HepG2 (cell line): Measurements from ENCODE around the gene TMEM131L. TPM values are rescaled to one million over a fixed set of nuclear protein-coding genes. Genes with fewer than 3 reads are reported as not detected.

Source experiments
- ATAC-seq: fragments of 200-7000 bp; cut with Tn5 transposase; 3 replicates; pipeline ENCODE4 v1.9.1; 2020; ENCODE audit warnings: mild to moderate bottlenecking, moderate library complexity
- BruUV-seq: library from RNA; stranded (reverse); fragments of 400-500 nt; replicated peaks from 2 replicates; lab custom pipeline; 2021; lab: Mats Ljungman, UMichigan
- CTCF ChIA-PET: fragments of 300-600 bp; formaldehyde crosslinking; extraction: SDS; loops from one replicate; lab custom pipeline; 2021; ENCODE audit warnings: low total read pairs, inconsistent platforms, low intra/inter-chr PET ratio; lab: Yijun Ruan, JAX
- POLR2A ChIA-PET: fragments of 350-600 bp; sonication (Branson Sonifier 250); formaldehyde crosslinking; loops from one replicate; lab custom pipeline; 2020; ENCODE audit warnings: antibody characterized with exemption, inconsistent platforms; lab: Yijun Ruan, JAX
- DNase-seq: peaks from one replicate; pipeline ENCODE4 v3.0.0-alpha.2; 2015; ENCODE audit warnings: low spot score
- FAIRE-seq: peaks from 3 replicates; lab custom pipeline; 2011; peaks lifted over from hg19 to GRCh38; lab: Jason Lieb, UNC
- H2AFZ ChIP-seq: one replicate; pipeline ENCODE4 v1.6.1; 2011; ENCODE audit warnings: low read length, inconsistent platforms
- H3K27ac ChIP-seq: fragments of 300-600 bp; 3 replicates; pipeline ENCODE4 v1.8.0; 2011; ENCODE audit warnings: mixed run types, mild to moderate bottlenecking, mixed read lengths, low read length, inconsistent platforms; ENCODE audit not compliant: insufficient read depth; ENCODE audit errors: extremely low read length
- H3K27me3 ChIP-seq, 2 experiments: fragments of 200-600 bp in 1 of 2; 2 replicates in 1 of 2; 3 replicates in 1 of 2; pipeline versions ENCODE4 v1.6.0 to v1.8.0; 2011; ENCODE audit warnings: low read length in 2 of 2, mild to moderate bottlenecking in 2 of 2, moderate library complexity in 2 of 2, inconsistent platforms in 1 of 2; ENCODE audit not compliant: insufficient read depth in 2 of 2, control insufficient read depth in 1 of 2
- H3K36me3 ChIP-seq, 2 experiments: fragments of 200-600 bp in 1 of 2; replicated peaks in 1 of 2; 2 replicates in 1 of 2; 3 replicates in 1 of 2; pipeline versions ENCODE4 v1.5.1 to v1.8.0; 2011; ENCODE audit warnings: low read length in 2 of 2, inconsistent platforms in 1 of 2; ENCODE audit not compliant: insufficient read depth in 2 of 2, control insufficient read depth in 1 of 2
- H3K4me1 ChIP-seq: 2 replicates; pipeline ENCODE4 v1.5.1; 2012; ENCODE audit warnings: low read length, inconsistent platforms; ENCODE audit not compliant: insufficient read depth
- H3K4me2 ChIP-seq: 2 replicates; pipeline ENCODE4 v1.6.0; 2011; ENCODE audit warnings: low read depth, low read length, inconsistent platforms
- H3K4me3 ChIP-seq, 3 experiments: fragments of 200-600 bp in 1 of 3; sonication (generic), shearing (Covaris generic) in 1 of 3; replicated peaks in 1 of 3; 2 replicates each; pipeline ENCODE4 v1.5.1; 2011 to 2016; ENCODE audit warnings: low read length in 3 of 3, inconsistent platforms in 2 of 3, low read depth in 2 of 3, mild to moderate bottlenecking in 2 of 3, control low read depth in 1 of 3, mixed read lengths in 1 of 3; ENCODE audit not compliant: insufficient read depth in 1 of 3
- H3K79me2 ChIP-seq: one replicate; pipeline ENCODE4 v1.6.1; 2011; ENCODE audit warnings: low read length, inconsistent platforms; ENCODE audit not compliant: insufficient read depth
- H3K9ac ChIP-seq: 2 replicates; pipeline ENCODE4 v1.6.0; 2011; ENCODE audit warnings: mild to moderate bottlenecking, low read depth, low read length, inconsistent platforms; ENCODE audit not compliant: insufficient read depth
- H3K9me3 ChIP-seq: 2 replicates; pipeline ENCODE4 v1.5.1; 2012; ENCODE audit warnings: mild to moderate bottlenecking, low read length
- H4K20me1 ChIP-seq: 2 replicates; pipeline ENCODE4 v1.6.0; 2011; ENCODE audit warnings: inconsistent platforms, mild to moderate bottlenecking, low read length, moderate library complexity; ENCODE audit not compliant: insufficient read depth
- ATRX ChIP-seq: sonication (generic); formaldehyde crosslinking; IDR thresholded peaks from 2 replicates; pipeline ENCODE4 v1.4.0; 2020; ENCODE audit warnings: missing genetic modification reagents, borderline replicate concordance
- NFE2L1 ChIP-seq: sonication (generic); formaldehyde crosslinking; IDR thresholded peaks from 2 replicates; pipeline ENCODE4 v1.4.0; 2020; ENCODE audit warnings: missing genetic modification reagents, mild to moderate bottlenecking, borderline replicate concordance
- SOX13 ChIP-seq, 3 experiments: fragments of 450-650 bp in 1 of 3; sonication (generic) in 1 of 3; formaldehyde crosslinking in 1 of 3; IDR thresholded peaks in 2 of 3; conservative IDR thresholded peaks in 1 of 3; 2 replicates each; pipeline versions ENCODE4 v1.5.0 to v1.6.1; 2016 to 2020; ENCODE audit warnings: antibody characterized with exemption in 1 of 3, mild to moderate bottlenecking in 1 of 3, missing compliant biosample characterization in 1 of 3, missing genetic modification reagents in 1 of 3, moderate library complexity in 1 of 3
- SPEN ChIP-seq: sonication (generic); formaldehyde crosslinking; IDR thresholded peaks from 2 replicates; pipeline ENCODE4 v1.5.1; 2020; ENCODE audit warnings: low read depth, mild to moderate bottlenecking, missing genetic modification reagents
- STAG1 ChIP-seq: sonication (generic); formaldehyde crosslinking; IDR thresholded peaks from 2 replicates; pipeline ENCODE4 v1.4.0; 2020; ENCODE audit warnings: missing genetic modification reagents
- ZNF451 ChIP-seq: sonication (generic); formaldehyde crosslinking; IDR thresholded peaks from 2 replicates; pipeline ENCODE4 v1.5.0; 2020; ENCODE audit warnings: mild to moderate bottlenecking, missing genetic modification reagents
- WGBS: methylation state at CpG from one replicate; pipeline ENCODE4 v1.1.6; 2017; ENCODE audit warnings: low lambda C conversion rate; 5-methylcytosine and 5-hydroxymethylcytosine counted together
- in situ Hi-C: cut with HindIII; loops from 2 replicates; pipeline ENCODE4 v1.10.0; 2017; ENCODE audit warnings: low pct_unique_long_range_greater_than_20kb; ENCODE audit not compliant: extremely low pct_ligation_motif_present
- intact Hi-C: fragments of 100-400 bp; cut with micrococcal nuclease; formaldehyde crosslinking; loops from one replicate; pipeline ENCODE4 v1.10.0; 2022; ENCODE audit not compliant: unreplicated experiment
- polyA plus RNA-seq, 8 experiments: library from polyadenylated mRNA; depleted of rRNA in 3 of 8; stranded (reverse) in 7 of 8; unstranded in 1 of 8; fragments of >200 nt; fragmentation: Illumina TruSeq in 4 of 8; extraction: Trizol in 4 of 8; gene quantifications; 2 replicates each; pipeline versions ENCODE4 v1.2.1 to v1.2.3, GENCODE V29; 2011 to 2016; ENCODE audit warnings: low read depth in 4 of 8, missing spikeins in 1 of 8, mixed read lengths in 1 of 8; ENCODE audit not compliant: insufficient read depth in 1 of 8
- total RNA-seq, 5 experiments: library from RNA; depleted of rRNA; stranded (reverse); fragments of >200 nt; fragmentation: Illumina TruSeq; extraction: Trizol; gene quantifications; 2 replicates each; pipeline ENCODE4 v1.2.3, GENCODE V29; 2016; ENCODE audit warnings: low read depth in 1 of 5
- TF ChIP-seq, protein P1 (sequence below): sonication (generic); formaldehyde crosslinking; IDR thresholded peaks from 2 replicates; pipeline ENCODE4 v1.4.0; 2020; ENCODE audit warnings: missing genetic modification reagents, mild to moderate bottlenecking, borderline replicate concordance
- TF ChIP-seq, protein P2 (sequence below): sonication (generic); formaldehyde crosslinking; IDR thresholded peaks from 2 replicates; pipeline ENCODE4 v1.8.1; 2022; ENCODE audit warnings: low read depth, mild to moderate bottlenecking, missing genetic modification reagents
- TF ChIP-seq, protein P3 (sequence below): sonication (generic); formaldehyde crosslinking; IDR thresholded peaks from 2 replicates; pipeline ENCODE4 v1.4.0; 2020; ENCODE audit warnings: mild to moderate bottlenecking, missing genetic modification reagents
- TF ChIP-seq, protein P4 (sequence below): sonication (generic); formaldehyde crosslinking; IDR thresholded peaks from 2 replicates; pipeline ENCODE4 v1.5.0; 2020; ENCODE audit warnings: mild to moderate bottlenecking, missing genetic modification reagents, moderate library complexity

TMEM131L gene
- total and polyA plus RNA-seq, 2 of the 13 experiments (the other 11 are each of a cell fraction or from before 2014, with no cell fraction given): 2.2 to 4.5 TPM

DNA sequence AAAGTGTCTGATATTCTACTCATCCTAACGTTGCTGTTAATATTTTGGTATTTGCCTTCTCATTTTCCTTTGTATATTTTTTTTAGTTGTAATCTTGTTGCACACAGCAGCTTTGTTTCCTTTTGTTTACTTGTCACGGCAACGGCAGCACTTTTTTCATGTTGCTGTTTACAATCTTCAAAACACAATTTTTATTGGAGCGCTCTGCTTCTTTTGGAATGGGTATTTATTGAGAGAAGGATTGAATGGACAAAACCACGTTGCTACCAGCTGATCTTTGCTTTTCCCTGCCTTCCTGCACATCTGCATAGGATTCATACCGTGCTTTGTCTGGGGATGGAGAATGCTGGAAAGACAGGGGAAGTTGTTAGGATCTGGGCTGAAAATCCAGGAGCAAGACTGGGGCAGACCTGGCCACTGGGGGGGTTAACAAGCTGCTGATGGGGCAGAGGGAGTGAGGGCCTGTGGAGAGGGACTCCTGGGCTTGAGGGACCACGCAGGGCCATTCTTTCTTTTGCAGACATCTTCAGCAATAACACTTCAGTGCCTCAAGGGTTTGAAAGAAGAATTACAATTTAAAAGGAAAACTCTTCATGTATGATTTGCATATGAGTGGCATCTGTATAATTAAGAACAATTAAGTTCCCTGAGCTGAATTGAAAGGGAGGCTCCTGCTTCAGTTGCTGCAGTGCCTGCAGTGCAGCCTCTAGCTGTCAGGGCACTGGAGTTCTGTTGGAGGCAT, 69.8 kb downstream of the TMEM131L start:
- ATAC-seq: peak; percentile 84
- Histone ChIP-seq H4K20me1 (no peaks in the 10 kb centered on the region), H3K79me2 (no peaks in the 10 kb centered on the region), H2AFZ (no peak overlapping the region), H3K27ac (no peak overlapping the region), H3K36me3 (no peaks in the 10 kb centered on the region), H3K9ac (no peak overlapping the region), H3K4me2 (no peak overlapping the region), H3K9me3 (no peaks in the 10 kb centered on the region), H3K4me1 (no peaks in the 10 kb centered on the region)
- no peak for FAIRE-seq
- 74% methylated on average over 7 of the region's 7 CpGs for WGBS
- no peak for DNase-seq
- POLR2A ChIA-PET: no interaction called here
- BruUV-seq: no TSS peak
- in situ Hi-C loops: no loop called here
- intact Hi-C loops: no loop called here
- CTCF ChIA-PET: no interaction called here
- TF ChIP-seq, protein P1, sequence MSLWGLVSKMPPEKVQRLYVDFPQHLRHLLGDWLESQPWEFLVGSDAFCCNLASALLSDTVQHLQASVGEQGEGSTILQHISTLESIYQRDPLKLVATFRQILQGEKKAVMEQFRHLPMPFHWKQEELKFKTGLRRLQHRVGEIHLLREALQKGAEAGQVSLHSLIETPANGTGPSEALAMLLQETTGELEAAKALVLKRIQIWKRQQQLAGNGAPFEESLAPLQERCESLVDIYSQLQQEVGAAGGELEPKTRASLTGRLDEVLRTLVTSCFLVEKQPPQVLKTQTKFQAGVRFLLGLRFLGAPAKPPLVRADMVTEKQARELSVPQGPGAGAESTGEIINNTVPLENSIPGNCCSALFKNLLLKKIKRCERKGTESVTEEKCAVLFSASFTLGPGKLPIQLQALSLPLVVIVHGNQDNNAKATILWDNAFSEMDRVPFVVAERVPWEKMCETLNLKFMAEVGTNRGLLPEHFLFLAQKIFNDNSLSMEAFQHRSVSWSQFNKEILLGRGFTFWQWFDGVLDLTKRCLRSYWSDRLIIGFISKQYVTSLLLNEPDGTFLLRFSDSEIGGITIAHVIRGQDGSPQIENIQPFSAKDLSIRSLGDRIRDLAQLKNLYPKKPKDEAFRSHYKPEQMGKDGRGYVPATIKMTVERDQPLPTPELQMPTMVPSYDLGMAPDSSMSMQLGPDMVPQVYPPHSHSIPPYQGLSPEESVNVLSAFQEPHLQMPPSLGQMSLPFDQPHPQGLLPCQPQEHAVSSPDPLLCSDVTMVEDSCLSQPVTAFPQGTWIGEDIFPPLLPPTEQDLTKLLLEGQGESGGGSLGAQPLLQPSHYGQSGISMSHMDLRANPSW (CRISPR knock-in tag): no peak
- no peak for TF ChIP-seq SPEN (CRISPR knock-in tag)
- TF ChIP-seq ATRX (CRISPR knock-in tag): no peak
- TF ChIP-seq STAG1 (CRISPR knock-in tag): peak; percentile 43
- TF ChIP-seq NFE2L1 (CRISPR knock-in tag): no peak
- TF ChIP-seq, protein P2, sequence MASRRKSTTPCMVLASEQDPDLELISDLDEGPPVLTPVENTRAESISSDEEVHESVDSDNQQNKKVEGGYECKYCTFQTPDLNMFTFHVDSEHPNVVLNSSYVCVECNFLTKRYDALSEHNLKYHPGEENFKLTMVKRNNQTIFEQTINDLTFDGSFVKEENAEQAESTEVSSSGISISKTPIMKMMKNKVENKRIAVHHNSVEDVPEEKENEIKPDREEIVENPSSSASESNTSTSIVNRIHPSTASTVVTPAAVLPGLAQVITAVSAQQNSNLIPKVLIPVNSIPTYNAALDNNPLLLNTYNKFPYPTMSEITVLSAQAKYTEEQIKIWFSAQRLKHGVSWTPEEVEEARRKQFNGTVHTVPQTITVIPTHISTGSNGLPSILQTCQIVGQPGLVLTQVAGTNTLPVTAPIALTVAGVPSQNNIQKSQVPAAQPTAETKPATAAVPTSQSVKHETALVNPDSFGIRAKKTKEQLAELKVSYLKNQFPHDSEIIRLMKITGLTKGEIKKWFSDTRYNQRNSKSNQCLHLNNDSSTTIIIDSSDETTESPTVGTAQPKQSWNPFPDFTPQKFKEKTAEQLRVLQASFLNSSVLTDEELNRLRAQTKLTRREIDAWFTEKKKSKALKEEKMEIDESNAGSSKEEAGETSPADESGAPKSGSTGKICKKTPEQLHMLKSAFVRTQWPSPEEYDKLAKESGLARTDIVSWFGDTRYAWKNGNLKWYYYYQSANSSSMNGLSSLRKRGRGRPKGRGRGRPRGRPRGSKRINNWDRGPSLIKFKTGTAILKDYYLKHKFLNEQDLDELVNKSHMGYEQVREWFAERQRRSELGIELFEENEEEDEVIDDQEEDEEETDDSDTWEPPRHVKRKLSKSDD: no peak
- TF ChIP-seq SOX13 (IDR thresholded peaks at IDR 0.05): no peak
- no peak for TF ChIP-seq SOX13 (CRISPR knock-in tag; conservative IDR thresholded peaks at IDR 0.05 in 1 of 2, IDR thresholded peaks at IDR 0.05 in 1 of 2)
- TF ChIP-seq, protein P3, sequence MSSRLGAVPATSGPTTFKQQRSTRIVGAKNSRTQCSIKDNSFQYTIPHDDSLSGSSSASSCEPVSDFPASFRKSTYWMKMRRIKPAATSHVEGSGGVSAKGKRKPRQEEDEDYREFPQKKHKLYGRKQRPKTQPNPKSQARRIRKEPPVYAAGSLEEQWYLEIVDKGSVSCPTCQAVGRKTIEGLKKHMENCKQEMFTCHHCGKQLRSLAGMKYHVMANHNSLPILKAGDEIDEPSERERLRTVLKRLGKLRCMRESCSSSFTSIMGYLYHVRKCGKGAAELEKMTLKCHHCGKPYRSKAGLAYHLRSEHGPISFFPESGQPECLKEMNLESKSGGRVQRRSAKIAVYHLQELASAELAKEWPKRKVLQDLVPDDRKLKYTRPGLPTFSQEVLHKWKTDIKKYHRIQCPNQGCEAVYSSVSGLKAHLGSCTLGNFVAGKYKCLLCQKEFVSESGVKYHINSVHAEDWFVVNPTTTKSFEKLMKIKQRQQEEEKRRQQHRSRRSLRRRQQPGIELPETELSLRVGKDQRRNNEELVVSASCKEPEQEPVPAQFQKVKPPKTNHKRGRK (CRISPR knock-in tag): no peak
- TF ChIP-seq ZNF451 (CRISPR knock-in tag): no peak
- TF ChIP-seq, protein P4, sequence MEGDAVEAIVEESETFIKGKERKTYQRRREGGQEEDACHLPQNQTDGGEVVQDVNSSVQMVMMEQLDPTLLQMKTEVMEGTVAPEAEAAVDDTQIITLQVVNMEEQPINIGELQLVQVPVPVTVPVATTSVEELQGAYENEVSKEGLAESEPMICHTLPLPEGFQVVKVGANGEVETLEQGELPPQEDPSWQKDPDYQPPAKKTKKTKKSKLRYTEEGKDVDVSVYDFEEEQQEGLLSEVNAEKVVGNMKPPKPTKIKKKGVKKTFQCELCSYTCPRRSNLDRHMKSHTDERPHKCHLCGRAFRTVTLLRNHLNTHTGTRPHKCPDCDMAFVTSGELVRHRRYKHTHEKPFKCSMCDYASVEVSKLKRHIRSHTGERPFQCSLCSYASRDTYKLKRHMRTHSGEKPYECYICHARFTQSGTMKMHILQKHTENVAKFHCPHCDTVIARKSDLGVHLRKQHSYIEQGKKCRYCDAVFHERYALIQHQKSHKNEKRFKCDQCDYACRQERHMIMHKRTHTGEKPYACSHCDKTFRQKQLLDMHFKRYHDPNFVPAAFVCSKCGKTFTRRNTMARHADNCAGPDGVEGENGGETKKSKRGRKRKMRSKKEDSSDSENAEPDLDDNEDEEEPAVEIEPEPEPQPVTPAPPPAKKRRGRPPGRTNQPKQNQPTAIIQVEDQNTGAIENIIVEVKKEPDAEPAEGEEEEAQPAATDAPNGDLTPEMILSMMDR (CRISPR knock-in tag): peak; percentile 47; the same call in 1 of the 2 replicates
- TF ChIP-seq, all 625 proteins: peak for 2
- Histone ChIP-seq H3K4me3 (no peak overlapping the region), H3K27me3 (no peaks in the 10 kb centered on the region)
